NOMO-1 treated with dmso at 0.1 percent for 144 hours (cell line): ENCODE measurements around the gene C17orf113.
A peak's percentile ranks its signal among the peaks of the same experiment; 100 is the strongest.
"Not testable (repeated sequence)": the region's sequence is repeated elsewhere in the genome, so short reads cannot be mapped to it uniquely, and the experiment has no call there.

Experiments
- DNase-seq: peaks from one replicate; lab custom pipeline; 2025; ENCODE audit not compliant: unreplicated experiment; lab: John Stamatoyannopoulos, UW

C17orf113 gene

GRCh38 chr17:42042598-42043319 lies 7.6 kb downstream of the C17orf113 start:
- no peak for DNase-seq

GRCh38 chr17:42041619-42042018 lies 8.8 kb downstream of the C17orf113 start:
- no peak for DNase-seq

GRCh38 chr17:42040818-42041217 lies 9.6 kb downstream of the C17orf113 start:
- no peak for DNase-seq

GRCh38 chr17:42039794-42040763 lies 10.3 kb downstream of the C17orf113 start:
- no peak for DNase-seq

DNA sequence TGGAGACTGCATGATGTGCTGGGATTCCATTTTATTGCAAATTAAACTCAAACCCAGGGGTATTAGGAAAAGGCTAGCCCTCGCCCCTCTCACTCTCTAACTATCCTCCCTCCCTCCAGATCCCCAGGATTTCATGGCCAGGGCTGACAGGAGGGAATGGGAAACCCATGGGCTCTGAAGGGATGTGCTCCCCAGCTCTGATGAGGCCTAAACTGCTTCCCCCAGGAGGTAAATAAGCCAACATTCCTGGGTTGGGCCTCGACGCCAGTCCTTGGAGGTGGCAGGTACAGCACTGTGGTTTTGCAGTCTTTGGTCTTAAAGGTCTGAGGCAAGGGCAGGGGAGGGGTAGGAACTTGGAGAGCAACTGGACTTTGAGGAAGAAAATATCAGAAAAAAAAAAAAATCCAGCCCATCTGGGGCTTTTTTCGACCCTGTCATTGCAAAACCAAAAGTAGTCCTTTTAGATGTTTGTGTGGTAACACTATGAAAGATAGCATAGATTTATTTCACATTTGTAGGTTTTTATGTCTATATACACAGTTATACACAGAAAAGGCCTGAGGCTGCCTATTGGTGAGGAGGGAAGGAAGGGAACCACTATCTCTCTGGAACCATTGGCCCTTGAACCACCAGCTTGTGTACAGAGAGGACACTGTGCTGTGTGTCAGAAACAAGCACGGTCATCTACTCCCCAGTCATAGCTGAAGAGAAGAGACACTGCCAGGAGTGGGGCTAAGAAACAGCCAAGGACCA lies 12.0 kb downstream of the C17orf113 start:
- no peak for DNase-seq

DNA sequence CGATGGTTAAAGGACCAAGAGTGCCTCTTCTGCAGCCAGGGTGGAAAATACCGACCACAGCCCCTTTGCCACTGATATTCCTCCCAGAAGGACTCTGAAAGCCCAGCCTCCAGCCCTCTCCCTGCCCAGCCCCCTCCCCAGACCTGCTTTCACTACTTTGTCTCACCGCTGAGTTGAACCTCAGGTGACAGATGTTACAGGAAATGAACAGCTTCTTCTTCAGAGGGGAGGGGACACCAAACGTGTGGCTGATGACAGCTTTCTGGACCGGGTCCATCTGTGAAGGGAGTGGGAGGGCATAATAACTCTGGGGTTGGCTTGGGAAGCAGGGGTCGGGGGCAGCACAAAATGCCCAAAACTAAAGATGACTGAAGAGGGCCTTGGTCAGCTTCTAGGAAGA lies 16.3 kb downstream of the C17orf113 start:
- no peak for DNase-seq

GRCh38 chr17:42031584-42031983 lies 18.8 kb downstream of the C17orf113 start:
- no peak for DNase-seq

DNA sequence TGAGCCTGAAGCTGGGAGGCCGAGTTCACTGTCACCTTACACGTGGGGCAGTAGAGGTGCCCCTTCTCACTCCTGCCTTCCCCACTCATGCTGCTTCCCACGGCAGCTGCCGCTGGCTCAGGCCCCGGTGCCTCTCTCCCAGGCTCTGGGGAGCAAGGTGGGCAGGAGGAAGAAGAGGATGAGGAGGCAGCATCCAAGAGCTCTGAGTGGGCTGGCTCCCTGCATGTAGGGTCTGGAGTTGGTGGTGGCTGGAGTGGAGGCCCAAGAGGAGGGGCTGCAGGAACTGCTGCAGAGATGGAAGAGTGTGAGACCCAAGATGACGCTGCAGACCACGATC lies 21.6 kb downstream of the C17orf113 start:
- DNase-seq, result no peak

- DNase-seq, result no peak
Measured at GRCh38 chr17:42027961-42028790, 22.2 kb downstream of the C17orf113 start.

GRCh38 chr17:42027590-42027889 lies 22.9 kb downstream of the C17orf113 start:
- DNase-seq, result no peak

DNA sequence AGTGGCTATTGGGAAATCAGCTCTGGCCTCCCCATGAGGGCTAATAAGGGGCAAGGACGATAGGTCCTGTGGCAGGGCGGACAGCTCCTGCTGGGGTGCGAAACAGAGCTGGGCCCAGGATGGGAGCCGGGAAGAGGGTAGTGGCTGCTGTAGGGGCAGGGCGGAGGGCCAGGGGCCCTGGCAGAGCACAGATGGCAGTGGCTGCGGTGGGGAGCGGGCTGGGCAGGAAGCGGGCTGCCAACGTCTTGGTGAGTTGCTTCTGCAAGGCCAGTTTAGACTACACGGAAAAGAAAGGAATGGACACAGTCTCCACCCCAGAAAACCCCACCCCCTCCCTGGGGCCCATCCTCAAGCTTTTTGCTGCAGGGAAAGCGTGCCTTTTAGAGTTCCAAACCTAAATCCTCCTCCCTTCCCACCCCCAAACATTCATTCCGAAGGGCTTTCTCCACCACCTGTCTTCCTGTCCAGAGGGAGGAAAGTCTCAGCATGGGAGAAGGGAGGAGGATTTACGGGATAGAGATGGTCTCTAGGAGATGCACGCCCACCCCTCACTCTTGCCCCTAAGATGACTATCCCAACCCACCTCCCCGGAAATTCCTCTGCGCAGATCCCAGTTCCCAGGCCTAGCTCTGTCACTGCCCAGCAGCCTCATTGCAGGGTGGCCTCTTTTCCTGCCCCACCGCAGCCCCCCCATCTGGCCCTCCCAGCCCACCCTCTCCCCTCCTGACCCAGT lies 23.4 kb downstream of the C17orf113 start:
- DNase-seq, result no peak

DNA sequence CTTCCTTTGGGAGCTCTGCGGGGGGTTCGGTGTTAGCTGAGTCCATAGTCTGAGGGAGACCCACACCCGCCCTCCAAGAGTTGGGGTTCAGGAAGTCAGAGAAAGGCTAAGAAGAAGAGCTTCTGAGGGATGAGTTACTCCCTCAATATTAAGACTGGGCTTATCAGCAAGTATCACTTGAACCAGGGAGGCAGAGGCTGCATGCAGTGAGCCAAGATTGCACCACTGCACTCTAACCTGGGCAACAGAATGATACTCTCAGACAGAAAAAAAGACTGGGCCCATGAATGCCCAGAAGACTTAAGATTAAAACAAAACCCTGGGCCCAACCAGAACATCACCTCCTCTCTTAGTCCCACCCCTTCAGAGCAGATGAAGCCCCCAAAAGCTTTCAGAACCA lies 24.5 kb downstream of the C17orf113 start:
- DNase-seq, result no peak

DNA sequence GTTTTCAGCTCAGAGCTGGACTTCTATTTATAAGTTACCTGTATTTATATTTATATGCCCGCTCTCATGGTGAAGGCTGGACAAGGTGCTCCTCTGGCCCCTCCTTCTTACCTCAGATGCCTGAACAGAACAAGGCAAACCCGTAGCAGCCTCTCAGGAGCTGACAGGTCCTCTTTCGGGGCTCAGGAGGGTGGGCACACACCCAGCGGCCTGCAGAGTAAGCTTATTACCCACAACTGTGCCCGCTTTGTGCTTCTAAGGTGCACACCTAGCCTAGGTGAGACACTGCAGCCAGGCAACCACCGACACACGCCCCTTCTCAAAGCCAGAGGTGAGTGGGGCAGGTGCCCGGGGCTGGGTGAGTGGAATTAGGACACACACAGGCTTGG lies 25.2 kb downstream of the C17orf113 start:
- DNase-seq, result no peak

DNA sequence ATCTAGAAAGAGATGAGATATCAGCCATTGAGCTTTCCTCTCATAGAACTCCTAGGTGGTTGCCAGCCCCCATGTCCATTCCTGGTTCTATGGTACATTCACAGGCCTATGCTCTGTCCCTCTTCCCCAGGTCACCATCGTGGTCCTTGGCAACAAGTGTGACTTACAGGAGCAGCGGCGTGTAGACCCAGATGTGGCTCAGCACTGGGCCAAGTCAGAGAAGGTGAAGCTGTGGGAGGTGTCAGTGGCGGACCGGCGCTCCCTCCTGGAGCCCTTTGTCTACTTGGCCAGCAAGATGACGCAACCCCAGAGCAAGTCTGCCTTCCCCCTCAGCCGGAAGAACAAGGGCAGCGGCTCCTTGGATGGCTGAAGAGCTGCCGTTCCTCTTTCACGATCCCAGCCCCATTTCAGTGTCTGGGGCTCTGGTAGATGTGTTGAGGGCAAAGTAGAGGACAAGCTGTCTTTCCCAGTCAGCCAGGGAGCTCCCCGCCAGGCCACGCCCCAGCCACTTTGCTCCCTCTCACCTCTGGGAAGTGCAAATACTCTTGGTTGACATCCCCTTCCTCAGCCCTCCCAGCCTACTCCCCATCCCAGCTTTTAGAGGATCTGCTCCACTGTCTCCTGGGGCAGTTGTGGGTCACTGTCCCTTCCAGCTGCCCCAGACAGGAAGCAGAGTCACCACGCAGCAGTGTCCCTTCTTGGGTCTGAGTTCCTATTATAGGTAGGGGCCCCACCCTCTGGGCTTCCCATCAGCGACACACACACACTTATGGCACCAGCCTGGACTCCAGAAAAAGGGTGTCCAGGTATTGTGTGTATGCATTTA lies 26.7 kb downstream of the C17orf113 start:
- DNase-seq, result peak; percentile 89

DNA sequence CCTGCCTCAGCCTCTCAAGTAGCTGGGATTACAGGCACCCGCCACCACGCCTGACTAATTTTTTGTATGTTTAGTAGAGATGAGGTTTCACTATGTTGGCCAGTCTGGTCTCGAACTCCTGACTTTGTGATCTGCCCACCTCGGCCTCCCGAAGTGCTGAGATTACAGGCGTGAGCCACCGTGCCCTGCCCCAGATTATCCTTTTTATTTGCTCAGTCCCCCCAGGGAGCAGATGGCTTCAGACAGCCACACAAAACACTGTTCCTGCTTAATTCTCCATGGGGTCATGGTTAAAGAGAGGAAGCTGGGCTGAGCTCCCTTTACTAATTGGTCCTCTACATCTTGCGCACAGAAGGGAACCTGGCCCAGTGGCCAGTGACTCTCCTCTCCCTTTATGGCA lies 29.6 kb downstream of the C17orf113 start:
- DNase-seq, result not testable (repeated sequence)

- DNase-seq, result peak; percentile 91
Measured at GRCh38 chr17:42019509-42020404, 30.6 kb downstream of the C17orf113 start, which contains the start of gene NKIRAS2. NKIRAS2 (plus strand) TSS chr17:42020090; CDS start chr17:42021578, 1,488 bp downstream.

- no peak for DNase-seq
Measured at GRCh38 chr17:42018988-42019387, 31.4 kb downstream of the C17orf113 start.

DNA sequence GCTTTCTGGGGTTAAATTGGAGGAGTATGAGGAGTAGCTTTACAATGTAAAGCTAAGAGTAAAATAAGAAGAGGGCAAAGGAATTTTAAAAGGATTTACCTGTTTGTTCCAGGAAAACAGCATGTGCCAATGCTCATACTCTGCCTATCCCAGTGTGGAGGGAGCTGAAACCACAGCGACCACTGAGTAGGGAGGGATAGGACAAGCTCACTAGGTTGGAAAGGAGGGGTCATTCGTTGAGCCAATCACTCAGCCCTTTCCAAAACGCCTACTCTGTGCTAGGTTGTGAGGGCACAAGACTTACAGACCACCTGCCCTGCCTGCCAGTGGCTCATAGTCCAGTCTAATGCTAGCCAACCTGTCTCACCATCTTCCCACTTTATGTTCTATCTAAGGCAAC lies 32.1 kb downstream of the C17orf113 start:
- no peak for DNase-seq
